ENCODE measurements around the gene HS2ST1.

- no peak for TF ChIP-seq CTCF (IDR thresholded peaks at IDR 0.05)
- TF ChIP-seq POLR2A (IDR thresholded peaks at IDR 0.05): no peak
- no peak for TF ChIP-seq EP300 (IDR thresholded peaks at IDR 0.05)
These were observed 201.5 kb downstream of the HS2ST1 start for GRCh38 chr1:87115891-87116290.

Measured in ovary (tissue), 3 donors.